HCT116 (cell line): Measurements from ENCODE around the gene MED26. TPM values are rescaled to one million over a fixed set of nuclear protein-coding genes. Genes with fewer than 3 reads are reported as not detected.

Experiments used
- ATAC-seq: fragments of 200-7000 bp; cut with Tn5 transposase; 2 replicates; pipeline ENCODE4 v1.9.1; 2020; ENCODE audit warnings: mild to moderate bottlenecking, moderate library complexity
- BruUV-seq: library from RNA; stranded (reverse); fragments of 400-500 nt; replicated peaks from 2 replicates; lab custom pipeline; 2021; lab: Mats Ljungman, UMichigan
- CTCF ChIA-PET: fragments of 300-600 bp; sonication (Branson Sonifier 250); formaldehyde crosslinking; loops from one replicate; lab custom pipeline; 2021; ENCODE audit warnings: antibody characterized with exemption; lab: Charles Lee
- POLR2A ChIA-PET: fragments of 300-600, 350-600 bp; sonication (Branson Sonifier 250); formaldehyde crosslinking; loops from one replicate; lab custom pipeline; 2021; ENCODE audit warnings: antibody characterized with exemption; lab: Charles Lee
- RAD21 ChIA-PET, 2 experiments: fragments of 300-600 bp; sonication (Branson Sonifier 250); formaldehyde crosslinking; loops; one replicate each; lab custom pipeline; 2023; ENCODE audit warnings: low total read pairs in 2 of 2; ENCODE audit not compliant: uncharacterized antibody in 2 of 2, unreplicated experiment in 2 of 2, low non-redundant PET in 1 of 2; lab: Charles Lee
- DNase-seq: peaks from one replicate; pipeline ENCODE4 v3.0.0-alpha.2; 2010; ENCODE audit warnings: low read depth, low spot score
- H2AFZ ChIP-seq: fragments of 200-600 bp; shearing (Covaris generic), sonication (generic); 2 replicates; pipeline ENCODE4 v1.6.1; 2017; ENCODE audit warnings: low read depth, mixed run types, mixed read lengths, antibody characterized with exemption, low read length; ENCODE audit not compliant: poor library complexity, severe bottlenecking
- H3K27ac ChIP-seq: 2 replicates; pipeline ENCODE4 v1.5.1; 2012; ENCODE audit warnings: low read depth, low read length
- H3K27me3 ChIP-seq: fragments of 200-600 bp; sonication (generic); 2 replicates; pipeline ENCODE4 v1.6.1; 2016; ENCODE audit warnings: mixed run types, low read length, mixed read lengths; ENCODE audit not compliant: insufficient read depth
- H3K36me3 ChIP-seq, 2 experiments: fragments of 200-500 bp in 1 of 2; fragments of 200-600 bp in 1 of 2; sonication (Bioruptor generic) in 1 of 2; sonication (generic) in 1 of 2; 2 replicates each; pipeline versions ENCODE4 v1.5.1 to v1.6.1; 2014 to 2016; ENCODE audit warnings: low read length in 2 of 2, inconsistent platforms in 1 of 2, mixed read lengths in 1 of 2, mixed run types in 1 of 2; ENCODE audit not compliant: insufficient read depth in 2 of 2, control insufficient read depth in 1 of 2
- H3K4me1 ChIP-seq, 2 experiments: fragments of 200-600 bp in 1 of 2; sonication (generic) in 1 of 2; 2 replicates each; pipeline versions ENCODE4 v1.5.1 to v1.6.1; 2012 to 2017; ENCODE audit warnings: low read length in 2 of 2, inconsistent platforms in 1 of 2, mild to moderate bottlenecking in 1 of 2, mixed read lengths in 1 of 2, mixed run types in 1 of 2, moderate library complexity in 1 of 2; ENCODE audit not compliant: insufficient read depth in 2 of 2, control insufficient read depth in 1 of 2
- H3K4me2 ChIP-seq: fragments of 200-600 bp; sonication (generic); 2 replicates; pipeline ENCODE4 v1.6.1; 2017; ENCODE audit warnings: mixed run types, low read length, mixed read lengths
- H3K4me3 ChIP-seq, 2 experiments: fragments of 200-600 bp in 1 of 2; sonication (generic) in 1 of 2; replicated peaks in 1 of 2; 2 replicates each; pipeline ENCODE4 v1.5.1; 2011 to 2016; ENCODE audit warnings: low read length in 2 of 2, control low read depth in 1 of 2, low read depth in 1 of 2, mild to moderate bottlenecking in 1 of 2, mixed read lengths in 1 of 2, mixed run types in 1 of 2
- H3K79me2 ChIP-seq: fragments of 200-600 bp; sonication (generic); 2 replicates; pipeline ENCODE4 v1.6.1; 2017; ENCODE audit warnings: mild to moderate bottlenecking, mixed run types, low read length, moderate library complexity, mixed read lengths; ENCODE audit not compliant: insufficient read depth
- H3K9ac ChIP-seq: fragments of 200-600 bp; sonication (generic); 2 replicates; pipeline ENCODE4 v1.6.1; 2016; ENCODE audit warnings: low read length, mixed read lengths
- H3K9me2 ChIP-seq: fragments of 200-600 bp; sonication (generic), shearing (Covaris generic); 2 replicates; pipeline ENCODE4 v1.6.1; 2017; ENCODE audit warnings: mixed run types, mild to moderate bottlenecking, moderate library complexity; ENCODE audit not compliant: insufficient read depth
- H3K9me3 ChIP-seq, 2 experiments: fragments of 200-500 bp in 1 of 2; fragments of 200-600 bp in 1 of 2; sonication (Bioruptor generic) in 1 of 2; sonication (generic) in 1 of 2; 2 replicates each; pipeline ENCODE4 v1.6.1; 2014 to 2017; ENCODE audit warnings: low read length in 2 of 2, mixed read lengths in 2 of 2, inconsistent platforms in 1 of 2, low read depth in 1 of 2, mild to moderate bottlenecking in 1 of 2, mixed run types in 1 of 2, moderate library complexity in 1 of 2; ENCODE audit not compliant: control insufficient read depth in 1 of 2, insufficient read depth in 1 of 2
- H4K20me1 ChIP-seq: fragments of 200-600 bp; sonication (generic), shearing (Covaris generic); 2 replicates; pipeline ENCODE4 v1.6.1; 2017; ENCODE audit warnings: mixed run types, mild to moderate bottlenecking, moderate library complexity; ENCODE audit not compliant: insufficient read depth
- ATF3 ChIP-seq: IDR thresholded peaks from 2 replicates; pipeline ENCODE4 v1.6.1; 2012
- CBX3 ChIP-seq: IDR thresholded peaks from 2 replicates; pipeline ENCODE4 v1.6.1; 2012; ENCODE audit warnings: low read depth
- CEBPB ChIP-seq: IDR thresholded peaks from 2 replicates; pipeline ENCODE4 v1.6.1; 2012; ENCODE audit warnings: low read depth
- ELF1 ChIP-seq: IDR thresholded peaks from 2 replicates; pipeline ENCODE4 v1.6.1; 2012; ENCODE audit warnings: low read depth, borderline replicate concordance
- EZH2phosphoT487 ChIP-seq: fragments of 200-600 bp; IDR thresholded peaks from 2 replicates; pipeline ENCODE4 v1.6.1; 2018; ENCODE audit warnings: antibody characterized with exemption, borderline replicate concordance
- FOSL1 ChIP-seq: IDR thresholded peaks from 2 replicates; pipeline ENCODE4 v1.6.1; 2012; ENCODE audit warnings: low read depth
- MAX ChIP-seq: IDR thresholded peaks from 2 replicates; pipeline ENCODE4 v1.6.1; 2012
- POLR2A ChIP-seq: IDR thresholded peaks from 2 replicates; pipeline ENCODE4 v1.7.0; 2011; ENCODE audit warnings: borderline replicate concordance; ENCODE audit not compliant: insufficient read depth, insufficient read length; ENCODE audit errors: extremely low read depth
- POLR2AphosphoS5 ChIP-seq: IDR thresholded peaks from 2 replicates; pipeline ENCODE4 v1.6.1; 2011; ENCODE audit warnings: mild to moderate bottlenecking, low read depth, low read length, moderate library complexity
- REST ChIP-seq: IDR thresholded peaks from 2 replicates; pipeline ENCODE4 v1.6.1; 2012; ENCODE audit warnings: low read depth
- SP1 ChIP-seq: IDR thresholded peaks from 2 replicates; pipeline ENCODE4 v1.6.1; 2012; ENCODE audit warnings: low read depth
- SRF ChIP-seq: IDR thresholded peaks from 2 replicates; pipeline ENCODE4 v1.6.1; 2012; ENCODE audit warnings: low read depth
- YY1 ChIP-seq: IDR thresholded peaks from 2 replicates; pipeline ENCODE4 v1.6.1; 2011; ENCODE audit warnings: low read length, low read depth, moderate library complexity, mild to moderate bottlenecking; ENCODE audit not compliant: insufficient replicate concordance; ENCODE audit errors: extremely low read depth
- ZBTB33 ChIP-seq: IDR thresholded peaks from 2 replicates; pipeline ENCODE4 v1.6.1; 2011; ENCODE audit warnings: mild to moderate bottlenecking, low read length, moderate library complexity; ENCODE audit not compliant: insufficient replicate concordance; ENCODE audit errors: extremely low read depth
- ZFX ChIP-seq: fragments of 450-650 bp; IDR thresholded peaks from 2 replicates; pipeline ENCODE4 v1.6.1; 2017
- ZNF274 ChIP-seq: fragments of 200-500 bp; sonication (Bioruptor generic); IDR thresholded peaks from 2 replicates; pipeline ENCODE4 v1.6.1; 2014; ENCODE audit warnings: mild to moderate bottlenecking, low read depth, low read length, inconsistent platforms
- intact Hi-C: fragments of 100-400 bp; cut with micrococcal nuclease; formaldehyde crosslinking; loops from 2 replicates; pipeline ENCODE4 v1.10.0; 2022
- total RNA-seq: library from RNA; stranded (reverse); gene quantifications from one replicate; pipeline ENCODE4 v1.2.1, GENCODE V29; 2021; ENCODE audit not compliant: unreplicated experiment

Gene MED26
- total RNA-seq, 1 experiment from 2014 or later = 13.3 TPM

- no peak for ATAC-seq
- Histone ChIP-seq H2AFZ (no peak overlapping the region), H3K27me3 (no peaks in the 10 kb centered on the region), H3K27ac (no peak overlapping the region), H3K9ac (no peak overlapping the region), H4K20me1 (no peaks in the 10 kb centered on the region), H3K4me2 (no peak overlapping the region), H3K4me1 (no peaks in the 10 kb centered on the region), H3K4me3 (no peak overlapping the region), H3K9me3 (no peaks in the 10 kb centered on the region), H3K9me2 (no peaks in the 10 kb centered on the region)
- intact Hi-C loops = no loop called here
- ChIA-PET RAD21 (no interaction called here), CTCF (no interaction called here), POLR2A (no interaction called here)
- TSS peak; percentile 31 for BruUV-seq
- no peak for TF ChIP-seq CBX3
- no peak for TF ChIP-seq ELF1
- no peak for TF ChIP-seq MAX
- no peak for TF ChIP-seq SP1
- TF ChIP-seq ATF3 = no peak
- TF ChIP-seq ZFX = no peak
- TF ChIP-seq ZBTB33 = no peak
- no peak for TF ChIP-seq EZH2phosphoT487
- TF ChIP-seq POLR2A = no peak
- no peak for TF ChIP-seq REST
- no peak for TF ChIP-seq YY1
- TF ChIP-seq POLR2AphosphoS5 = no peak
- no peak for TF ChIP-seq SRF
- no peak for TF ChIP-seq CEBPB
- TF ChIP-seq ZNF274 = no peak
- TF ChIP-seq FOSL1 = no peak
- TF ChIP-seq, all 23 proteins: peak for 0
- DNase-seq = no peak
- Histone ChIP-seq H3K36me3 (peaks cover 57 to 85% of the 10 kb centered on the region in 2 experiments; a peak in 3 of 4 replicates), H3K79me2 (peaks cover 32% of the 10 kb centered on the region)
These were observed 100.6 kb downstream of the MED26 start for GRCh38 chr19:16527334-16527935.
